HepG2 (cell line): ENCODE measurements around the gene HIPK4. TPM values are rescaled to one million over a fixed set of nuclear protein-coding genes. Genes with fewer than 3 reads are reported as not detected.

Experiments
- ATF6 ChIP-seq: sonication (generic); formaldehyde crosslinking; conservative IDR thresholded peaks from 2 replicates; pipeline ENCODE4 v1.4.0; 2020; ENCODE audit warnings: missing genetic modification reagents
- FOXO4 ChIP-seq: sonication (generic); formaldehyde crosslinking; conservative IDR thresholded peaks from 2 replicates; pipeline ENCODE4 v1.8.1; 2023; ENCODE audit warnings: missing genetic modification reagents
- GABPA ChIP-seq, 2 experiments: IDR thresholded peaks; 2 replicates each; pipeline ENCODE4 v1.6.1; 2011 to 2016; ENCODE audit warnings: low read depth in 2 of 2, low read length in 1 of 2, missing biosample characterization in 1 of 2, missing genetic modification characterization in 1 of 2
- HES4 ChIP-seq: sonication (generic); formaldehyde crosslinking; IDR thresholded peaks from 2 replicates; pipeline ENCODE4 v1.9.0; 2021; ENCODE audit warnings: mild to moderate bottlenecking, missing genetic modification reagents, borderline replicate concordance
- MAFF ChIP-seq: IDR thresholded peaks from 2 replicates; pipeline ENCODE4 v1.6.1; 2011; ENCODE audit warnings: low read depth, low read length, improper control_type of control experiment
- NFIC ChIP-seq: IDR thresholded peaks from 2 replicates; pipeline ENCODE4 v1.6.1; 2012; ENCODE audit warnings: mild to moderate bottlenecking, low read length, inconsistent platforms
- NR2C2 ChIP-seq: sonication (generic); formaldehyde crosslinking; IDR thresholded peaks from 2 replicates; pipeline ENCODE4 v1.4.0; 2020; ENCODE audit warnings: missing genetic modification reagents, mild to moderate bottlenecking, moderate library complexity, borderline replicate concordance
- PATZ1 ChIP-seq: sonication (generic); formaldehyde crosslinking; IDR thresholded peaks from 2 replicates; pipeline ENCODE4 v1.4.0; 2020; ENCODE audit warnings: missing genetic modification reagents
- RAD21 ChIP-seq: fragments of 450-650 bp; formaldehyde crosslinking; IDR thresholded peaks from 2 replicates; pipeline ENCODE4 v1.5.0; 2020; ENCODE audit warnings: mild to moderate bottlenecking
- SMAD1 ChIP-seq: sonication (generic); formaldehyde crosslinking; IDR thresholded peaks from 2 replicates; pipeline ENCODE4 v1.4.0; 2020; ENCODE audit warnings: missing genetic modification reagents, low read depth, mild to moderate bottlenecking, borderline replicate concordance
- SRY ChIP-seq: sonication (generic); formaldehyde crosslinking; IDR thresholded peaks from 2 replicates; pipeline ENCODE4 v1.8.0; 2022; ENCODE audit warnings: mild to moderate bottlenecking, missing genetic modification reagents
- TCF12 ChIP-seq, 2 experiments: fragments of 450-650 bp in 1 of 2; sonication (generic) in 1 of 2; formaldehyde crosslinking in 1 of 2; IDR thresholded peaks; 2 replicates each; pipeline versions ENCODE4 v1.6.1 to v1.8.0; 2017 to 2022; ENCODE audit warnings: antibody characterized with exemption in 1 of 2, mild to moderate bottlenecking in 1 of 2, missing genetic modification reagents in 1 of 2, moderate library complexity in 1 of 2
- TFDP2 ChIP-seq: sonication (generic); formaldehyde crosslinking; IDR thresholded peaks from 2 replicates; pipeline ENCODE4 v1.4.0; 2020; ENCODE audit warnings: missing genetic modification reagents
- ZBTB43 ChIP-seq: sonication (generic); formaldehyde crosslinking; conservative IDR thresholded peaks from 2 replicates; pipeline ENCODE4 v1.4.0; 2020; ENCODE audit warnings: missing genetic modification reagents
- ZIK1 ChIP-seq: sonication (generic); formaldehyde crosslinking; IDR thresholded peaks from 2 replicates; pipeline ENCODE4 v1.5.0; 2020; ENCODE audit warnings: mild to moderate bottlenecking, low read depth, missing genetic modification reagents, borderline replicate concordance
- ZMAT3 ChIP-seq: sonication (generic); formaldehyde crosslinking; conservative IDR thresholded peaks from 2 replicates; pipeline ENCODE4 v1.7.0; 2021; ENCODE audit warnings: missing genetic modification reagents
- ZNF121 ChIP-seq: sonication (generic); formaldehyde crosslinking; IDR thresholded peaks from 2 replicates; pipeline ENCODE4 v1.5.0; 2020; ENCODE audit warnings: mild to moderate bottlenecking, missing genetic modification reagents
- ZNF232 ChIP-seq: sonication (generic); formaldehyde crosslinking; IDR thresholded peaks from 2 replicates; pipeline ENCODE4 v1.4.0; 2020; ENCODE audit warnings: missing genetic modification reagents, borderline replicate concordance
- ZNF790 ChIP-seq: sonication (generic); formaldehyde crosslinking; IDR thresholded peaks from 2 replicates; pipeline ENCODE4 v1.8.0; 2022; ENCODE audit warnings: missing genetic modification reagents, mild to moderate bottlenecking, borderline replicate concordance
- polyA plus RNA-seq, 8 experiments: library from polyadenylated mRNA; depleted of rRNA in 3 of 8; stranded (reverse) in 7 of 8; unstranded in 1 of 8; fragments of >200 nt; fragmentation: Illumina TruSeq in 4 of 8; extraction: Trizol in 4 of 8; gene quantifications; 2 replicates each; pipeline versions ENCODE4 v1.2.1 to v1.2.3, GENCODE V29; 2011 to 2016; ENCODE audit warnings: low read depth in 4 of 8, missing spikeins in 1 of 8, mixed read lengths in 1 of 8; ENCODE audit not compliant: insufficient read depth in 1 of 8
- total RNA-seq, 5 experiments: library from RNA; depleted of rRNA; stranded (reverse); fragments of >200 nt; fragmentation: Illumina TruSeq; extraction: Trizol; gene quantifications; 2 replicates each; pipeline ENCODE4 v1.2.3, GENCODE V29; 2016; ENCODE audit warnings: low read depth in 1 of 5

Gene HIPK4
- total and polyA plus RNA-seq, 2 of the 13 experiments (the other 11 are each of a cell fraction or from before 2014, with no cell fraction given) = 0.03 TPM; not detected in 1

GRCh38 chr19:40420766-40421765 is 31.1 kb upstream of the HIPK4 start (continued):
- TF ChIP-seq PATZ1 (peak; percentile 99), ZIK1 (CRISPR knock-in tag) (peak; percentile 51; the same call in 1 of the 2 replicates), MAFF (no peak), ZNF232 (0 out of 2 replicates have a peak, but pooled peaks have one; percentile 54), TCF12 (IDR thresholded peaks at IDR 0.05) (no peak), TCF12 (CRISPR knock-in tag; IDR thresholded peaks at IDR 0.05) (no peak), ZBTB43 (CRISPR knock-in tag) (peak; percentile 28), SRY (CRISPR knock-in tag) (no peak), SMAD1 (CRISPR knock-in tag) (peak; percentile 70; the same call in 1 of the 2 replicates), GABPA (IDR thresholded peaks at IDR 0.05; ENCODE audit: low read depth, low read length) (peak; percentile 39), GABPA (CRISPR knock-in tag; IDR thresholded peaks at IDR 0.05; ENCODE audit: low read depth) (peak; percentile 58), NFIC (no peak), RAD21 (peak; percentile 92), HES4 (CRISPR knock-in tag) (peak; percentile 51; the same call in 1 of the 2 replicates), ZMAT3 (CRISPR knock-in tag) (0 out of 2 replicates have a peak, but pooled peaks have one; percentile 18), TFDP2 (CRISPR knock-in tag) (peak; percentile 39; the same call in 1 of the 2 replicates), ZNF790 (CRISPR knock-in tag) (peak; percentile 76; the same call in 1 of the 2 replicates), ATF6 (no peak), NR2C2 (CRISPR knock-in tag) (no peak), FOXO4 (CRISPR knock-in tag) (0 out of 2 replicates have a peak, but pooled peaks have one; percentile 28), ZNF121 (CRISPR knock-in tag) (peak; percentile 76)
